Breast epithelium (tissue), 4 donors: ENCODE data around the gene PTPN3. TPM values are rescaled to one million over a fixed set of nuclear protein-coding genes. Genes with fewer than 3 reads are reported as not detected.

Source experiments
- DNase-seq, 2 donors: peaks; one replicate each; pipeline ENCODE4 v3.0.0-alpha.2; 2019; ENCODE audit warnings: low spot score in 2 of 2
- H3K27ac ChIP-seq, 2 donors: fragments of 200-600 bp; sonication (generic) in 1 of 2; one replicate each; pipeline ENCODE4 v1.5.1; 2016 to 2019; ENCODE audit warnings: mild to moderate bottlenecking in 1 of 2
- H3K27me3 ChIP-seq, 2 donors: fragments of 200-600 bp; sonication (generic) in 1 of 2; one replicate each; pipeline versions ENCODE4 v1.5.1 to v1.6.0; 2017 to 2019; ENCODE audit warnings: control low read depth in 1 of 2, mild to moderate bottlenecking in 1 of 2
- H3K36me3 ChIP-seq: fragments of 200-600 bp; one replicate; pipeline ENCODE4 v1.5.1; 2019
- H3K4me1 ChIP-seq, 2 donors: fragments of 200-600 bp; sonication (generic); one replicate each; pipeline ENCODE4 v1.5.1; 2016 to 2019; ENCODE audit warnings: control low read depth in 1 of 2
- H3K4me3 ChIP-seq, 3 donors: fragments of 200-600 bp; sonication (generic); 1 replicate in 2 of 3; 2 replicates in 1 of 3; pipeline ENCODE4 v1.5.1; 2016 to 2019; ENCODE audit warnings: mild to moderate bottlenecking in 3 of 3, moderate library complexity in 2 of 3
- H3K9me3 ChIP-seq, 2 donors: fragments of 200-600 bp; sonication (generic) in 1 of 2; one replicate each; pipeline ENCODE4 v1.5.1; 2016 to 2019; ENCODE audit warnings: control low read depth in 1 of 2
- POLR2A ChIP-seq: fragments of 450-650 bp; IDR thresholded peaks from one replicate; pipeline ENCODE4 v1.6.1; 2016; ENCODE audit warnings: antibody characterized with exemption, mild to moderate bottlenecking, moderate library complexity
- POLR2AphosphoS5 ChIP-seq, 3 donors: sonication (generic); formaldehyde crosslinking; IDR thresholded peaks; one replicate each; pipeline ENCODE4 v1.6.1; 2017; ENCODE audit warnings: antibody characterized with exemption in 3 of 3
- intact Hi-C: fragments of 100-400 bp; cut with DNase I; formaldehyde crosslinking; loops from one replicate; pipeline ENCODE4 v1.15.1; 2023; ENCODE audit warnings: low total_unique reads
- total RNA-seq, 3 donors: library from RNA; depleted of rRNA; stranded (reverse); fragments of >200 nt; gene quantifications; one replicate each; pipeline ENCODE4 v1.1.0, GENCODE V29; 2016
- TF ChIP-seq, protein P1 (sequence below), 3 donors: fragments of 450-650 bp; IDR thresholded peaks; one replicate each; pipeline ENCODE4 v1.5.1; 2016 to 2017; ENCODE audit warnings: antibody characterized with exemption in 3 of 3, mild to moderate bottlenecking in 3 of 3, moderate library complexity in 3 of 3

The PTPN3 gene
- total RNA-seq, 3 donors from 2014 or later, result 4.2 to 21.2 (median 14.4) TPM

DNA sequence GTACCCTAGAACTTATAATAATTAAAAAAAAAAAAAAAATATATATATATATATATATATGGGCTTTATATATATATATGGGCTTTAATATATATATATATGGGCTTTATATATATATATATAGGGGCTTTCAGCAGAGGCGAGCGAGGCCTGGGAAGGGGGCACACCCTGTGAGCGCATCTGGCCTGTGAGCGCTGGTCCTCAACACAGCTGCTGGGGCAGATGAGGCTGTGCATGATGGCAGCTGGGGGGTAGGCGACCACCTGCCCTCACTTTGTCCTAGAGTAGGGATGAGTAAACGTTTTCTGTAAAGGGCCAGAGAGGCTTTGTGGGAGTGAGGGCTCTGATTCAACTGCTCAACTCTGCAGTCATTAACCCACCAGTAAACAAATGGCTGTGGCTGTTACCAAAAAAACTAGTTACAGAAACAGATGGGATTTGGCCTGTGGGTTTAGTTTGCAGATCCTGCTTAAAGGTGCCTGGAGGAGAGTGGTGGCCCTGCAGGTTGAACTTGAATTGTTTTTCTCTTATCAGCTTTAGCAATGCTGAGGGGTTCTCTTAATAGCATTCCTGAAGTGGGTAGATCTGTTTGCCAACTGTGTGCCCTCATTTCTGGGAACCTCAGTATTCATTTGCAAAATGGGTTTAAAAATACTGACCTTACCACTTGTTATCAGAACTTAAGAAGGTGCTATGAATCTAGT is 89.2 kb downstream of the PTPN3 start:
- TF ChIP-seq POLR2AphosphoS5 (IDR thresholded peaks at IDR 0.05) (no peak), POLR2A (no peak)
- TF ChIP-seq, protein P1, sequence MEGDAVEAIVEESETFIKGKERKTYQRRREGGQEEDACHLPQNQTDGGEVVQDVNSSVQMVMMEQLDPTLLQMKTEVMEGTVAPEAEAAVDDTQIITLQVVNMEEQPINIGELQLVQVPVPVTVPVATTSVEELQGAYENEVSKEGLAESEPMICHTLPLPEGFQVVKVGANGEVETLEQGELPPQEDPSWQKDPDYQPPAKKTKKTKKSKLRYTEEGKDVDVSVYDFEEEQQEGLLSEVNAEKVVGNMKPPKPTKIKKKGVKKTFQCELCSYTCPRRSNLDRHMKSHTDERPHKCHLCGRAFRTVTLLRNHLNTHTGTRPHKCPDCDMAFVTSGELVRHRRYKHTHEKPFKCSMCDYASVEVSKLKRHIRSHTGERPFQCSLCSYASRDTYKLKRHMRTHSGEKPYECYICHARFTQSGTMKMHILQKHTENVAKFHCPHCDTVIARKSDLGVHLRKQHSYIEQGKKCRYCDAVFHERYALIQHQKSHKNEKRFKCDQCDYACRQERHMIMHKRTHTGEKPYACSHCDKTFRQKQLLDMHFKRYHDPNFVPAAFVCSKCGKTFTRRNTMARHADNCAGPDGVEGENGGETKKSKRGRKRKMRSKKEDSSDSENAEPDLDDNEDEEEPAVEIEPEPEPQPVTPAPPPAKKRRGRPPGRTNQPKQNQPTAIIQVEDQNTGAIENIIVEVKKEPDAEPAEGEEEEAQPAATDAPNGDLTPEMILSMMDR (IDR thresholded peaks at IDR 0.05), result no peak
- H3K4me3 ChIP-seq, result no peak overlapping the region
- intact Hi-C loops, result no loop called here
- H3K4me1 ChIP-seq, result no peaks in the 10 kb centered on the region
- no peak overlapping the region for H3K27ac ChIP-seq
- H3K36me3 ChIP-seq, result no peaks in the 10 kb centered on the region
- no peaks in the 10 kb centered on the region for H3K9me3 ChIP-seq
- H3K27me3 ChIP-seq, result no peaks in the 10 kb centered on the region
- no peak for DNase-seq

GRCh38 chr9:109403766-109404320 is 94.3 kb downstream of the PTPN3 start:
- no peak overlapping the region for H3K4me3 ChIP-seq
- H3K4me1 ChIP-seq, result no peaks in the 10 kb centered on the region
- intact Hi-C loops, result no loop called here
- no peaks in the 10 kb centered on the region for H3K9me3 ChIP-seq
- H3K27ac ChIP-seq, result no peak overlapping the region
- TF ChIP-seq POLR2AphosphoS5 (IDR thresholded peaks at IDR 0.05), result no peak
- no peak for TF ChIP-seq POLR2A
- TF ChIP-seq, protein P1 (IDR thresholded peaks at IDR 0.05), result no peak
- no peaks in the 10 kb centered on the region for H3K27me3 ChIP-seq
- no peak for DNase-seq
- no peaks in the 10 kb centered on the region for H3K36me3 ChIP-seq

DNA sequence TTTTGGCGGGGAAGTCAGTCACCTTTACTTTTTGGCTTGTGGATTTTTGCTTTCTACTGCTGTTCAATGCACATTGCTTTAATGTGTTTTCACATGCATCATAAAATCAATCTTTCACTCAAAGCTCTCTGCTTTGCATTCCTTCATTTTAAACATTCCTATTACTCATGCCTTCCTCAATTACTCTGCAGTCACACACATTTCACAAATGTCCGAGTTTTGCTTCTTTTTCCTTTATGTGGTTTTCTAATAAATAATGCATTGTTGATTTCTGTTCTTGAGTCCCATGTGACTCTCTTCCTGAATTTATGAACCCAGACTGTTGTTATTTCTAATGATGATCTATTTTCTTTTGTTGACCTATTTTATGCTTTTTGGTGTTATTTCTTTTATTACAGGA is 95.0 kb downstream of the PTPN3 start:
- no peak overlapping the region for H3K4me3 ChIP-seq
- intact Hi-C loops, result no loop called here

DNA sequence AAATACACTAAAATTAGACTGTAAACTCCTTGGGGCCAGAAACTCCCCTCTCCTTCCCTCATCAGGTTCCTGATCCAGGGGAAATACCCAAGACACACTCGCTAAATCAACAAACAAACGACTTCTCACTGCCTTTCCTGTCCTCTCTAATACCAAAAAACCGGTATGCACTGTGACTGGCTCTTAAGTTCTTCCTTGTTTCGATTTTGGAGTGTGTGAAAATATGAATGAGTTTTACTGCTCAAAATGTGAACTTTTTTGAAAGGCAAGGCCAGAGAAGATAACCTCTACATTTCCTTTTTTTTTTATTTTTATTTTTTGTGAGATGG is 96.2 kb downstream of the PTPN3 start:
- intact Hi-C loops, result no loop called here
- Histone ChIP-seq H3K27ac (no peak overlapping the region), H3K4me3 (no peak overlapping the region), H3K36me3 (no peaks in the 10 kb centered on the region), H3K4me1 (no peaks in the 10 kb centered on the region), H3K27me3 (no peaks in the 10 kb centered on the region), H3K9me3 (no peaks in the 10 kb centered on the region)
- DNase-seq, result no peak
- no peak for TF ChIP-seq POLR2AphosphoS5 (IDR thresholded peaks at IDR 0.05)
- TF ChIP-seq, protein P1 (IDR thresholded peaks at IDR 0.05), result no peak
- no peak for TF ChIP-seq POLR2A

More for the DNA sequence above, 95.0 kb downstream of the PTPN3 start:
- H3K27ac ChIP-seq, result no peak overlapping the region
- H3K9me3 ChIP-seq, result no peaks in the 10 kb centered on the region
- H3K36me3 ChIP-seq, result no peaks in the 10 kb centered on the region
- no peaks in the 10 kb centered on the region for H3K27me3 ChIP-seq
- no peak for DNase-seq
- no peak for TF ChIP-seq POLR2A
- TF ChIP-seq POLR2AphosphoS5 (IDR thresholded peaks at IDR 0.05), result no peak
- TF ChIP-seq, protein P1 (IDR thresholded peaks at IDR 0.05), result no peak
- no peaks in the 10 kb centered on the region for H3K4me1 ChIP-seq

DNA sequence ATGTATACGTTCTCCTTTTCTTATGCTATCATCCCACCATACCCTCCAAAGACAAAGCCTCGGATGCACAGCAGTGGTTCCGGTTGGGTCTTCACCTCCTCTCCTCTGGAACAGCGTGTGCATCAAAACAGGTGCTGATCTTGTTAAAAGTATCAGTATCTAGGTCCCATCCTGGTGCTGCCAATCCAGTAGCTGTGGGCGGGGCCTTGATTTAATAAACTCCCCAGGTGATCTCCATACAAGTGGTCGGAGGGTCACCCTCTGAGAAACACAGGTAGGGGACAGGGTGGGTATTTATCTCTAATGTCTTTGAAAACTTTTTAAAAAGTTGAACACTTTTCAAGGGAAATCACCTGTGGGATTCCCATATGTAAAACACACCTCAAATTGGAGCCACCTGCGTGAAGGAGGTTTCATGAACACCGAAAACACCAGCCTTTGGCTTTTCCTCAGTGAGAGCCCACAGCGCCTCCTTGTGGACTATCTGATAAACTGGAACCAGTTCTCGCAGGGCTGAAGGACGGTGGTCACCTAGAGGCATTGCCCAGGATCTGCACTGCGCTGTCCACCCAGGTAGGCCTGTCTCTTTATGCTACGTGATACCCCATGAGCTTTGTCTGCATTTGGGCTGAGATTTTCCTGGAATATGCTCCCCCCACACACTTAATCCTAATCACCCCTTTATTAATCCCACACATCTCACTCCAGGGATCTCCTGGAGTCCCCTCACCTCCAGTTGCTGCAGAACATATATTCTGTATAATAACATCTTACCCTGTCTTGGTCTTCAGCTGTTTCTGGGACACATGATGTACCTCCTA is 96.7 kb downstream of the PTPN3 start:
- intact Hi-C loops, result no loop called here
- H3K27ac ChIP-seq, result no peak overlapping the region
- H3K4me1 ChIP-seq, result no peaks in the 10 kb centered on the region
- TF ChIP-seq, protein P1 (IDR thresholded peaks at IDR 0.05), result peak; percentile 41 to 73 (median 57)
- TF ChIP-seq POLR2AphosphoS5 (IDR thresholded peaks at IDR 0.05) (no peak), POLR2A (no peak)
- DNase-seq, result peak in 1 of 2 donors; percentile 70
- no peak overlapping the region for H3K4me3 ChIP-seq
- H3K36me3 ChIP-seq, result no peaks in the 10 kb centered on the region
- no peaks in the 10 kb centered on the region for H3K9me3 ChIP-seq
- H3K27me3 ChIP-seq, result no peaks in the 10 kb centered on the region
